Hepatocyte (in vitro differentiated cells): ENCODE data around the gene SRSF2. TPM values are rescaled to one million over a fixed set of nuclear protein-coding genes. Genes with fewer than 3 reads are reported as not detected.

Source experiments
- DNase-seq: peaks from one replicate; pipeline ENCODE4 v3.0.0-alpha.2; 2016; ENCODE audit warnings: low spot score
- H2AFZ ChIP-seq: fragments of 200-600 bp; sonication (generic); 2 replicates; pipeline ENCODE4 v1.6.0; 2016; ENCODE audit warnings: antibody characterized with exemption, mild to moderate bottlenecking
- H3K27ac ChIP-seq: fragments of 200-600 bp; sonication (generic); 2 replicates; pipeline ENCODE4 v1.5.1; 2016; ENCODE audit warnings: mild to moderate bottlenecking
- H3K27me3 ChIP-seq: fragments of 200-600 bp; sonication (generic); 2 replicates; pipeline ENCODE4 v1.6.1; 2016
- H3K36me3 ChIP-seq: fragments of 200-600 bp; sonication (generic); replicated peaks from 2 replicates; pipeline ENCODE4 v1.5.1; 2016; ENCODE audit warnings: low read depth; ENCODE audit not compliant: insufficient read depth
- H3K4me1 ChIP-seq: fragments of 200-600 bp; sonication (generic); 2 replicates; pipeline ENCODE4 v1.5.1; 2016; ENCODE audit warnings: mild to moderate bottlenecking, moderate library complexity; ENCODE audit not compliant: insufficient read depth
- H3K4me2 ChIP-seq: fragments of 200-600 bp; sonication (generic); 2 replicates; pipeline ENCODE4 v1.6.0; 2016
- H3K4me3 ChIP-seq: fragments of 200-600 bp; sonication (generic); 2 replicates; pipeline ENCODE4 v1.5.1; 2016; ENCODE audit warnings: mild to moderate bottlenecking
- H3K79me2 ChIP-seq: fragments of 200-600 bp; sonication (generic); 2 replicates; pipeline ENCODE4 v1.6.0; 2017; ENCODE audit warnings: mild to moderate bottlenecking
- H3K9me2 ChIP-seq: fragments of 200-600 bp; sonication (generic); replicated peaks from 2 replicates; pipeline ENCODE4 v1.6.0; 2017; ENCODE audit warnings: mild to moderate bottlenecking; ENCODE audit not compliant: insufficient read depth
- H3K9me3 ChIP-seq: fragments of 200-600 bp; sonication (generic); 2 replicates; pipeline ENCODE4 v1.5.1; 2016; ENCODE audit warnings: low read depth, mild to moderate bottlenecking
- H4K20me1 ChIP-seq: fragments of 200-600 bp; sonication (generic); 2 replicates; pipeline ENCODE4 v1.6.0; 2016; ENCODE audit warnings: mild to moderate bottlenecking; ENCODE audit not compliant: insufficient read depth, poor library complexity, severe bottlenecking
- EZH2 ChIP-seq: fragments of 200-600 bp; sonication (generic); IDR thresholded peaks from 2 replicates; pipeline ENCODE4 v1.6.1; 2016; ENCODE audit warnings: antibody characterized with exemption, mild to moderate bottlenecking, borderline replicate concordance
- EZH2phosphoT487 ChIP-seq: fragments of 200-600 bp; sonication (generic); IDR thresholded peaks from one replicate; pipeline ENCODE4 v1.6.1; 2018; ENCODE audit warnings: antibody characterized with exemption, mild to moderate bottlenecking, low read depth, moderate library complexity; ENCODE audit not compliant: unreplicated experiment, severe bottlenecking
- WGBS: methylation state at CpG from one replicate; pipeline ENCODE4 v1.1.6; 2016; ENCODE audit warnings: low lambda C conversion rate; ENCODE audit errors: missing lambda C conversion rate; 5-methylcytosine and 5-hydroxymethylcytosine counted together
- polyA plus RNA-seq: library from polyadenylated mRNA; unstranded; fragments of >200 nt; fragmentation: Nextera tagmentation; extraction: Ambion mirVana; gene quantifications from 2 replicates; pipeline ENCODE4 v1.2.1, GENCODE V29; 2016
- total RNA-seq: library from RNA; depleted of rRNA; stranded (reverse); fragments of >200 nt; gene quantifications from 2 replicates; pipeline ENCODE4 v1.2.3, GENCODE V29; 2014
- TF ChIP-seq, protein P1 (sequence below): fragments of 200-600 bp; sonication (generic); IDR thresholded peaks from 2 replicates; pipeline ENCODE4 v1.5.1; 2016; ENCODE audit warnings: antibody characterized with exemption, mild to moderate bottlenecking; ENCODE audit not compliant: poor library complexity

Gene SRSF2
- total and polyA plus RNA-seq, 2 experiments from 2014 or later, result 152 TPM

DNA sequence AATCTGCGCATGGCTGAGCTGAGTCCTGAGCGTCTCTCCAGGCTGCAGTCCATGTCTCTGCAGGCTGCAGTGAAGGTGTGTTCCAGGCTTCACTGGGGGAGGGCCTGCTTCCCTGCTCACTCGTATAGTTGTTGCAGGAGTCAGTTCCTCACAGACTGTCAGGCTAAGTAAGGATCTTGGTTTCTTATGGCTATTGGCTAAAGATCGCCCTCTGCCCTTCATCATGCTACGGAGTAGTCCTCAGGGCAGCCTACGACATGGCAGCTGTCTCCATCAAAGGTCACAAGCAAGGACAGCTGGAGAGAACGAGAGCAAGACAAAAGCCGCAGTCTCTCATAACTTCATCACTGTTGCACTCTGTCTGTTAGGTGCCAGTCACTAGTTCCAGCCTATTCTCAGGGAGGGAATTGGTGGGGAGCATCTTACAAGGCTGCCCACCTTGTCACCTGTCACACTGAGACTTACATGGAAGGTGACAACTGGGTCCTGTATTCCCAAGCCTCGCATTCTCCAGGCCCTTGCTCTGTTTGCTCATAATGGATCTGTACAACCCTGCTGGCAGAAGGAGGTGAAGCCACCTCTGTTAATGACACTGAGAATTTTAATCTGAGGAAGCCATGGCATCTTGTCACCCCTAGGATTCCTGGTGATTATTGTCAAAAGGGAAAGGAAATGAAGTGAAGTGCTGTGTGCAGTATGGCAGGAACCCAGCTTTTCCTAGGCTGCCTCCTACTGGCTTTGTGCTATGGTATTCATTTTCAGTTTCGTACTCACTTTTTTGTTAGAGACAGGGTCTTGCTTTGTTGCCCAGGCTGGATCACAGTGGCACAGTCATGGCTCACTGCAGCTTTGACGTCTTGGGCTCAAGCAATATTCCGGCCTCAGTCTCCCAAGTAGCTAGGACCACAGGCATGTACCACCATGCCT, 44.2 kb upstream of the SRSF2 start:
- no peaks in the 10 kb centered on the region for H4K20me1 ChIP-seq
- H3K27ac ChIP-seq, result no peak overlapping the region
- H3K9me3 ChIP-seq, result no peaks in the 10 kb centered on the region
- H3K27me3 ChIP-seq, result no peaks in the 10 kb centered on the region
- WGBS, result 89% methylated on average over 12 of the region's 12 CpGs
- H3K79me2 ChIP-seq, result no peaks in the 10 kb centered on the region
- no peaks in the 10 kb centered on the region for H3K4me1 ChIP-seq
- H3K4me2 ChIP-seq, result no peak overlapping the region
- no peak overlapping the region for H2AFZ ChIP-seq
- no peak for DNase-seq
- no peak overlapping the region for H3K4me3 ChIP-seq
- no peaks in the 10 kb centered on the region for H3K36me3 ChIP-seq
- no peaks in the 10 kb centered on the region for H3K9me2 ChIP-seq
- TF ChIP-seq EZH2phosphoT487 (no peak), EZH2 (no peak)
- TF ChIP-seq, protein P1, sequence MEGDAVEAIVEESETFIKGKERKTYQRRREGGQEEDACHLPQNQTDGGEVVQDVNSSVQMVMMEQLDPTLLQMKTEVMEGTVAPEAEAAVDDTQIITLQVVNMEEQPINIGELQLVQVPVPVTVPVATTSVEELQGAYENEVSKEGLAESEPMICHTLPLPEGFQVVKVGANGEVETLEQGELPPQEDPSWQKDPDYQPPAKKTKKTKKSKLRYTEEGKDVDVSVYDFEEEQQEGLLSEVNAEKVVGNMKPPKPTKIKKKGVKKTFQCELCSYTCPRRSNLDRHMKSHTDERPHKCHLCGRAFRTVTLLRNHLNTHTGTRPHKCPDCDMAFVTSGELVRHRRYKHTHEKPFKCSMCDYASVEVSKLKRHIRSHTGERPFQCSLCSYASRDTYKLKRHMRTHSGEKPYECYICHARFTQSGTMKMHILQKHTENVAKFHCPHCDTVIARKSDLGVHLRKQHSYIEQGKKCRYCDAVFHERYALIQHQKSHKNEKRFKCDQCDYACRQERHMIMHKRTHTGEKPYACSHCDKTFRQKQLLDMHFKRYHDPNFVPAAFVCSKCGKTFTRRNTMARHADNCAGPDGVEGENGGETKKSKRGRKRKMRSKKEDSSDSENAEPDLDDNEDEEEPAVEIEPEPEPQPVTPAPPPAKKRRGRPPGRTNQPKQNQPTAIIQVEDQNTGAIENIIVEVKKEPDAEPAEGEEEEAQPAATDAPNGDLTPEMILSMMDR, result no peak

DNA sequence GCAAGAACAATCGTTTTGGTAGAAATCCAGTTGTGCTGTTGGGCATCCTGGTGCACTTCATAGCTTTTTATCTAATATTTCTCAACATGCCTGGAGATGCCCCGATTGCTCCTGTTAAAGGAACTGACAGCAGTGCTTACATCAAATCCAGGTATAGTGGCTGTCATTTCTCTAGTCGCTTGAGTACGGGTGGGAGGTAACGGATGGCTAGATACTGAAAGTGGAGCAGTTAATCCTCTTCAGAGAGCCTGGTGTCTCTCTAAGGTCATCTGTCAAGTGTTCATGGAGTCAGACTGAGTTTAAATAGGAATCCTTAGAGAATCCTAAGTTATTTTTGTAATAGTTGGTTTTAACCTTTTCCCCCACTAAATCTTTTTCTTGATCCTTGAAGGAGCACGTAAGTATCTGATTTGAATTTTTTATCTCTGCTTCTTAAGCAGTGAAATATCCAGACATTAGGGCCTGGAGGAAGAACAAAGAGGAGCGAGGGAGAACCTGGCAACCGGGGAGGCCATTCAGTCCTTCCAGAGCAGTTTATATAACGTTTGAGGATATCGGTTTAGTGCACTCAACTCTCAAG, 38.0 kb upstream of the SRSF2 start:
- Histone ChIP-seq H3K79me2 (no peaks in the 10 kb centered on the region), H3K4me2 (no peak overlapping the region), H4K20me1 (no peaks in the 10 kb centered on the region), H3K27me3 (no peaks in the 10 kb centered on the region), H3K27ac (no peak overlapping the region), H2AFZ (no peak overlapping the region), H3K4me1 (peaks cover 11% of the 10 kb centered on the region), H3K4me3 (no peak overlapping the region), H3K9me2 (no peaks in the 10 kb centered on the region), H3K9me3 (no peaks in the 10 kb centered on the region), H3K36me3 (no peaks in the 10 kb centered on the region)
- DNase-seq, result no peak
- TF ChIP-seq, protein P1, result no peak
- no peak for TF ChIP-seq EZH2
- TF ChIP-seq EZH2phosphoT487, result no peak
- WGBS, result 65% methylated on average over 10 of the region's 10 CpGs

DNA sequence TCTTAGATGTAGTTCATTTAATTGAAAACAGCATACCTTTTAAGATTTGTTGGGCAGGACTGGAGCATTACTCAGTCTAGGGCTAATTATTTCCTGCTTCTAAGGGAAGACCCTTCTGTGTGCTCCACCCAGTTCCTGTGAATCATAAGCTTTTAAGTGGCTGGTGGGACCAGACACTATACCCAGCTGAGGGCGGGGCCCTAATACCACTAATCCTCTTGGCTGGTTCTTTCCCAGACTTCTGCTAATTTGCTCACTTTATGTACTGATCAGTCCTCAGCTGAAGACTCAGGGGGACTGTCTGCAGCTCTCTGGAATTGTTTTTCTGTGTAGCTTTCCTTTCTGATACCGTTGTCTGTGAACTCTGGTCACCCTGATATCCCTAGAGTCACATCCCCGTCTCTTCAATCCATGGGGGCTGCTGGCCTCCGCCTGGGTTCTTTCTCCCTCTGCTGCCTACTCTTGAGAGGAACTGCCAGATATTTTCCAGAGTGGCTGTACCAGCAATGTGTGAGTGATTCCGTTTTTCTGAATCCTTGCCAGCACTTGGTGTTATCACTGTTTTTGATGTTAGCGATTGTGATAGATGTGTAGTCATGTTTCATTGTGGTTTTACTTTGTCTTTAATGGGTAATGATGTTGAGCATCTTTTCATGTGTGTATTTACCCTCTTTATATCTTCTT, 35.9 kb upstream of the SRSF2 start:
- no peaks in the 10 kb centered on the region for H4K20me1 ChIP-seq
- no peak overlapping the region for H2AFZ ChIP-seq
- TF ChIP-seq EZH2phosphoT487, result no peak
- no peak for TF ChIP-seq EZH2
- TF ChIP-seq, protein P1, result no peak
- no peak overlapping the region for H3K4me3 ChIP-seq
- peak; percentile 78 for DNase-seq
- H3K9me3 ChIP-seq, result no peaks in the 10 kb centered on the region
- H3K9me2 ChIP-seq, result no peaks in the 10 kb centered on the region
- no peaks in the 10 kb centered on the region for H3K27me3 ChIP-seq
- H3K27ac ChIP-seq, result peak overlapping the region; percentile 85
- H3K36me3 ChIP-seq, result no peaks in the 10 kb centered on the region
- 52% methylated on average over 6 of the region's 6 CpGs for WGBS
- H3K79me2 ChIP-seq, result no peaks in the 10 kb centered on the region
- peaks cover 11% of the 10 kb centered on the region for H3K4me1 ChIP-seq
- peak overlapping the region; percentile 33 for H3K4me2 ChIP-seq
